Fibroblast of skin of scalp (primary cell): Measurements from ENCODE around the gene PPP1R9B.
A peak's percentile ranks its signal among the peaks of the same experiment; 100 is the strongest.

ENCODE experiments used
- DNase-seq: peaks from one replicate; pipeline ENCODE4 v3.0.0-alpha.2; 2013

The PPP1R9B gene

DNA sequence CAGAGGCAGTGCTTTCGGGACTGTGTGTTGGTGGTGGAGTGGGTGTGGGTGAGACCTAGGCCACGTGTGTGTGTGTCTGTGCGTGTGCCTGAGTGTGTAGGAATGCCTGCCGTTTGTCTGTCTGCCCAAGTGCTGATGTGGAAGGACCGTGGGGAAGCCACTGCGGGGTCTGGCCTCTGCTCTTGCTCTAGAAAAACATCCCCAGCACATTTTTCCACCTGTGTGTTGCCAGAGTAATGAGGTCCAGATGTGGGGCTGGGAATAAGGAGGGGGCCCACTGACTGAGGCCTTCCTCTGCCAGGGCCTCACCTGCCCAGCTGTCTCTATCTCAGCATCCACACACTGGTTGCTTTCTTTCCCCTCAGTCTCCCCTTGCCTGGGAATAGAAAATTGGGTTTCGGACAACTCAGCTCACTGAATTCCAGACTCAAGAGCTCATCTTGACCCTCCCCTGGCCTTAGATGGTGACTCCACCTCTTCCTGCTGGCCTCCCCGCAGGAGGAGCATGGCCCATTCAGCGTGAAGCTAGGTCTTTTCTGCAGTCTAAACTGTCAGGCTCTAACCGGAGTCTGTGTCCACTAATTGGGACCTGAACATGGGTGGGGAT lies 23.0 kb upstream of the PPP1R9B start:
- peak; percentile 93 for DNase-seq

DNA sequence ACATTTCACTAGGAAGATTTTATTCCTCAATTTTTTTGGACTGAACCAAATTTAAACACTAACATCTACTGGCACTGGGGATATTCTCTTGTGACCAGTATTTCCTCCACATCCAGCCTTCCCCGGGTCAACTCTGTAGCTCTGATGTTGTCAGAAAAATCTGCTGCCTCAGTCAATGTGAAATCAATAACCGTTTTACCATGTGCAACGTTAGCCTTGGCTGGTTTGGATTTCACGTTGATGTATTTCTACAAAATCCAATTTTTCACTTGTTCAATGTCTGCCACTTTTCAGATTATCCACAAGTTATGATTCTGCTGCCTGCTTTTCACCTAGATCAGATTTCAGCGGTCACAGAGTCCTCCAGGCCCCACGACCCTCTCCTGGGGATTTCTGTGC lies 22.5 kb upstream of the PPP1R9B start:
- DNase-seq: no peak

DNA sequence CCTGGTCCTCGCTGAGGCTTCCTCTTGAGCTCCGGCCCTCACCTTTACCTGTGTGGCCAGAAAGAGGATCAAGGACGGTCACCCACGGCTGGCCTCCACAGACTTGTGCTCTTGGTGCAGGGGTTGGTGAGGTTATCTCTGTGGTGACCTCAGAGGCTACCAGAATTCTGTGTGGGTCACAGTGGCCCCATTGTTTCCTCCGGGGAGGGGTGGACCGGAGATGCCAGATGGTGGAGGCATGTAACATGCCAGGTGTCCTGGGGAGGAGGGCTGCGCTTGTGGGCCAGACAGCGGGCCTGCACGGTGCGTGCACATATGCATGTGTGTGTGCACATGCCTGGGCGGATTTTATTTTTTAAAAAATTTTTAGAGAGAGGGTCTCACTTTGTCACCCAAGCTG lies 21.7 kb upstream of the PPP1R9B start:
- DNase-seq: peak; percentile 28

DNA sequence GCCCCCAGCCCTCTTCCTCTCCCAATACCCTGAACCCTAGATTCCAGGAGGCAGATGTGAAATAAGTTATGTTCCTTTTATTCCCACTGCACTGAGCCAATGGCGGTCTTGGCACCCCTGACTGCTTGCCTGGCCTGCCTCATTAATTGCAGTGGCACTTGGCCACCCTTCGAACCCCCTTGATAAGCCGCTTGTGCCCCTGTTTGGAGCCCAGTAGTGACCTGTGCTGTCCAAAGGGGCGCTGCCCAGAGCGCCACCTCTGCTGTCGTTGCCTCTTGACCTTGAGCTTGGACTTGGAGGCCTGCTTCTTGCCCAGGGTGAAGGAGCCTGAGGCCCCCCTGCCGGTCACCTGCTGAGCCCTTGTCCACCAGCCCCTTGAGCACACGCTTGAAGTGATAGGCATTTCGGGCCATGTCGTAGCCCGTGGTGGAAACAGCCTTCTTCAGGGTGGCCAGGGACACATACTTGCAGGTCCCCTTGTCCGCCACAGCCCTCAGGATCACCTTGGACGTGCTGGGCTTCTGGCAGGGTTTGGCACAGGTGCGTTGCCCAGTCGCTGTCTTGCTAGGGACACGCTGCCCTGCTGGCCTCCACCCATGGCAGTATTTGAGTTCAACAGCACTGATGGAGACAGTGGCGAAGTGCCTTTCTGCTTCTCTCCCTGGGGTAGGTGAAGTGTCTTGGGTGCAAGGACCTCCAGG lies 21.0 kb upstream of the PPP1R9B start:
- DNase-seq: no peak

DNA sequence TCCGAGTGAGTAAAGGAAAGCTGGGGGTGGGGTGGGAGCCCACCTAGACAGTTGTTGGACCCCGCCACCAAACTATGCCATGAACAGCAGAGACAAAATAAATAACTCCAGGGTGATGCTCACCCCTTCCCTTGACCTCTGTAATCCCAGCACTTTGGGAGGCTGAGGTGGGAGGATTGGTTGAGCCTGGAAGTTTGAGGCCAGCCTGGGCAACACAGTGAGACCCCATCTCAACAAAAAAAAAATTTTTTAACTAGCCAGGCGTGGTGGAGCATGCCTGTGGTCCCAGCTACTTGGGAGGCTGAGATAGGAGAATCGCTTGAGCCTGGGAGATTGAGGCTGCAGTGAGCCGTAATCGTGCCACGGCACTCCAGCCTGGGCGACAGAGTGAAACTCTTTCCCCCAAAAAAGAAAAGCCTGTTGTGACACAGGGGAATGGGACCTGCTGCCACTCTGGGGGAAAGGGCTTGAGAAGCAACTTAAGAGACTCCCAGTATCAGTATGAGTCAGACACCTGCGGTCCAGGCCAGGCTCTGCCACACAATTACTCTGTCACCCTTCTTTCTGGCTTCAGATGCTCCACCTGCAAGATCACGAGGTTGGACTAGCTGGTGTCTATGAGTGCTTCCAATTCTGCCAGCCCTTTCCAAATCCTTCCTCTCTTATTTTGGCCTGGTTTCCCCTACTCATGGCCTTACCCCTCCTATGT lies 20.3 kb upstream of the PPP1R9B start:
- DNase-seq: peak; percentile 27

DNA sequence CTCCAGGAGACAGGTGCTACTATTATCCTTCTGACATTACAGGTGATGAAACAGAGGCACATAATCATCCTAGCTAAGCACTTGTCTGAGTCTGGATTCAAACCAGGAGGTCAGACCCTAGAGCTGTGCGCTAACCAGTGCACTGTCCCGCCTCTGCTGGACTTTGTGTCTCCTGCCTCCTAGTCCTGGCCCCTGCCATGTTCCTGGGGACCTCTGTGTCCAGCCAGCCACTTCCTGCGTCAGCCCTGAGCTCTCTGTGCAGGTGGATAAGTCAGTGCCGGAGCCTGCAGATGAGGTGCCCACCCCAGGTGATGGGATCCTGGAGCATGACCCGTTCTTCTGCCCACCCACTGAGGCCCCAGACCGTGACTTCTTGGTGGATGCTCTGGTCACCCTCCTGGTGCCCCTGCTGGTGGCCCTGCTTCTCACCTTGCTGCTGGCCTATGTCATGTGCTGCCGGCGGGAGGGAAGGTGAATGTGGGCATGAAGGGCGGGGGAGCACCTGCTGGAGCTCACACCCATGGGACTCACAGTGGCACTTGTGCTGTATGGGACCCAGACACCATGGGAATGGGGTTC lies 19.5 kb upstream of the PPP1R9B start:
- no peak for DNase-seq

DNA sequence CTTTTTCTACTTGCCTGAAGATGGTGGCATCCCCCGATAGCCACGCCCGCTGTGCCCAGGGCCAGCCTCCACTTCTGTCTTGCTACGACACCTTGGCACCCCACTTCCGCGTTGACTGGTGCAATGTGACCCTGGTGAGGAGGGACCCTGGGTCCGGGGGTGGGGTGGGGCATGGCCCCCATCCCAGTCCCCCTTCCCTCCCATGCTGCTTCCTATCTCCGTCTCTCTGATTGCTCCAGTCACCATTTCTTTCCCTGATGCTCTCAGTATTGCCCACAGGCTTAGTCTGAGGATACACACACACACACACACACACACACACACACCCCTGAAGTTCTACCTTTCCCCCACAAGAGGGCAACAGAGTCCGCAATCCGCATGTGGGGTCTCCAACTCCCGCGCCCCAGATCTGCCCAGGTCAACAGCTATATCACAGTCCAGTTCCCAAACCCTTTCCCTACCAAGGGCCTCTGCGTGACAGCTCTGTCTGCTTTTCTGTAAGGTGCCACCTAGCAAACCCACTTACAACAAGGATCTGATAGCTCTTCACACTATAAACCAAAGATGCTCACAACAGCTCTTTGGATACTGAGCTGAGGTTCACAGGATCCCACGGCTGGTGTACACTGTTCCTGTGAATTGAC lies 18.8 kb upstream of the PPP1R9B start:
- peak; percentile 85 for DNase-seq

DNA sequence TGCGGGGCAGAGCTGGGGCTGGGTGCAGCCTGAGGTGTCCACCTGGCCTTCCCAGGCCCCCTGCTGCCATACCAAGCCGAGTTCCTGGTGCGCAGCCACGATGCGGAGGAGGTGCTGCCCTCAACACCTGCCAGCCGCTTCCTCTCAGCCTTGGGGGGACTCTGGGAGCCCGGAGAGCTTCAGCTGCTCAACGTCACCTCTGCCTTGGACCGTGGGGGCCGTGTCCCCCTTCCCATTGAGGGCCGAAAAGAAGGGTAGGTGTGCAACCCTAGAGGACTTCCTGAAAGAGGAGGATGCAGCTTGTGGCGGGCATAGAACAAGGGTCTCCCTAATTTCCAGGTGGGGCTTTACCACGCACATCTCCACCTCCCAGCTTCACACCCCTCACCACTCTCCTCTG lies 17.8 kb upstream of the PPP1R9B start:
- DNase-seq: no peak

DNA sequence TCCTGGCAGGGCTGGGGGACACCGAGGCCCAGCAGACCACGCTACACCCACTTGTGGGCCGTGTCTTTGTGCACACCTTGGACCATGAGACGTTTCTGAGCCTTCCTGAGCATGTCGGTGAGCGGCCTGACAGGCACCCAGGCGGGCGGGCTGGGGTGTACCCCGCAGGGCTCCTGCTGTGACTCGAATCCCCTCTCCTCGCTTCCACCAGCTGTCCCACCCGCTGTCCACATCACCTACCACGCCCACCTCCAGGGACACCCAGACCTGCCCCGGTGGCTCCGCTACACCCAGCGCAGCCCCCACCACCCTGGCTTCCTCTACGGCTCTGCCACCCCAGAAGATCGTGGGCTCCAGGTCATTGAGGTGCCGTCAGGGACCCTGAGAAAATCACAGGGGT lies 16.9 kb upstream of the PPP1R9B start:
- no peak for DNase-seq

DNA sequence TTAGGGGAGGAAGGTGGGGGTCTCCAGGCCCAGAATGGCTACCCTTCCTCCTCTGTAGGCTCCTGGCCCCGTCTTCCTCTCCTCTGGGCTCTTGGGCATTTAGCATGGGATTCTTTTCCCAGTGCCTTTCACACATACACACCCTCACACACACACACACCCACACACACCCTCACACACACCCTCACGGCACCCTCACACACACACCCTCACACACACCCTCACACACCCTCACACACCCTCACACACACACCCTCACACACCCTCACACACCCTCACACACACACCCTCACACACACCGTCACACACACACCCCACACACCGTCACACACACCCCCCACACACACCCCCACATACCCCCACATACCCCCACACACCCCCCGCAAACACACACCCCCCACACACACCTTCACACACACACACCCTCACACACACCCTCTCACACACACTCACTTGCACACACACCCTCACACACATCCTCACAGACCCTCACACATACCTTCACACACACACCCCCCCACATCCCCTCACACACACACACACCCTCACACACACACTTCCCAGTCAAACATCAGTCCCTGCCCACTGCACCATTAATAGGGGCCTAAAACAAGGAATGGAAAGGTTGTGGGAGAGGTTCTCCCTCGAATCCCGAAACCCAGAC lies 16.2 kb upstream of the PPP1R9B start:
- DNase-seq: no peak

DNA sequence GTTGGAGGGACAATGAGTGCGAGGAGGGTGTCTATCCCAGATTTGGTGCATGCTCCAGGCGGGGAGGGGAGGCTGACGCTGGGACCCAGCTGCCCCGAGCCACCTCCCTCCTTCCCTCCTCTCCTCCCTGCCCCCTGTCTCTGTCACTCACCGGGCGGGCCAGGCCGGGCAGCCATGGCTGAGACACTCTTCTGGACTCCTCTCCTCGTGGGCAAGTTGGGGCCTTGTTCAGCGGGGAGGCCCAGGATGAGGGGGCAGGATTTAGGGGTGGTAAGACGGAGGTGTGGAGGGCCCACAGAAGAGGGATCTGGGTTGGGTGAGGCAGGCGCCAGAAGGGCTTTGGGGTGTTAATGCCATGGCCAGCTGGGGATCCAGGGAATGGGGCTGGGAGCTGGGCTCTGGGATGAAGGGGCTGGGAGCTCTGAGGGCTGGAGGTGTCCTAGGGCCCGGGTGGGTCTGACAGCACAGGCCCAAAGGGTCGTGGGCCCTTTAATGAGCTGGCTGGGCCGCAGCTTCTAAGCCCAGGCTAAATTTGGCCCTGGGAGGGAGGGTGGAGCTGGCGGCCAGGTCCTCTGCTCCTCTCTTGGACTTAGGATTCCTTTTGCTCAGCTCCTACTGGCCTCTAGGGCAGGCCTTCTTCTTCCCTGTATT lies 15.5 kb upstream of the PPP1R9B start, which contains the start of gene SGCA:
Gene SGCA (plus strand): TSS at position 139 of the 651 bp plus-strand sequence. CDS start 36 bp downstream, at position 175.
- no peak for DNase-seq

DNA sequence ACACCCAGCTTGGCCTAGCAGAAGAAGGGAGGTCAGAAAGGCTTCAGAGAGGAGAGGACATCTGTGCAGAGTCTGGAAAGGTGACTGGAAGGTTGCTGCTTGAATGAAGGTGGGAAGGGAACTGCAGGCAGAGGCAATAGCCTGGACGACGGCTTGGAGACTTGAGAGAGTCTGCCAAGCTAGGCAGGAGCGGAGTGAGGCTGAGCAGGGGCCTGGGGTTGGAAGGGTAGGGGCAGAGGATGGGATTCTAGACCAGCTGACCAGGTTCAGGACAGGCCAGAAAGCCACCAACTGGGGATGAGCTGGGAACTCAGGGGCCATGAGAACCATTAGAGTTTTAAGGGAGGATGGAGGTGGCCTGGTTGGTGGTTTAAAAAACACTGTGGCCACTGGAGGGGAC lies 15.0 kb upstream of the PPP1R9B start:
- no peak for DNase-seq

DNA sequence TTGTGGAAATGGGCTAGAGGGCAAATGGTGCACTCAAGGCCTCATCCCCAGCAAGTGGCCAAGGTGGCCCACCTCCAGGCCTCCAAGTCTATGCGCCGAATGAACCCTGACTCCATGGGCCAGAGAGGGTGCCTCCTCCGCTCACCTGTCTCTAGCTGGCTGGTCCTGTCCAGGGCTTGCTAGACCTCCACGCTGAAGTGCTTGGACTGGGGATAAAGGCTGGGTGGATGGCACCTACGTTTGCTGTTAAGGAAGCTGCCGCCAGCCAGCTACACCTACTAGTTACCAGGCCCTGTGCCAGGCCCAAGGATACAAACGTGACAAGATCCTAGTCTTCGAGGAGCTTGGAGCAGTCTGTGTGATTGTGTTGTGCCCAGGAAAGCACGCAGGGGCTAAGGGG lies 14.6 kb upstream of the PPP1R9B start:
- DNase-seq: no peak

DNA sequence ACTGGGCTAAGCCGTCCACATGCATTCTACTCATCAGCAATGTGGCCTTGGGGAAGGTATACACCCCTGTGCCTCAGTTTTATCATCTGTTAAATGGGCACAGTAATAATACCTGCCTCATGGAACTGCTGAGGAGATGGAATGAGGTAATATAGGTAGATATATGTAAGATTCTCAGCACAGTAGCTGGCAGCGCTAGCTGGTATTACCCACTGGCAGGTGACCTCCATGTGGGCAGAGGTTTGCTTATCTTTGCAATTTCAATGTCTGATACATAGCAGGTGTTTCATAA lies 14.2 kb upstream of the PPP1R9B start:
- no peak for DNase-seq

DNA sequence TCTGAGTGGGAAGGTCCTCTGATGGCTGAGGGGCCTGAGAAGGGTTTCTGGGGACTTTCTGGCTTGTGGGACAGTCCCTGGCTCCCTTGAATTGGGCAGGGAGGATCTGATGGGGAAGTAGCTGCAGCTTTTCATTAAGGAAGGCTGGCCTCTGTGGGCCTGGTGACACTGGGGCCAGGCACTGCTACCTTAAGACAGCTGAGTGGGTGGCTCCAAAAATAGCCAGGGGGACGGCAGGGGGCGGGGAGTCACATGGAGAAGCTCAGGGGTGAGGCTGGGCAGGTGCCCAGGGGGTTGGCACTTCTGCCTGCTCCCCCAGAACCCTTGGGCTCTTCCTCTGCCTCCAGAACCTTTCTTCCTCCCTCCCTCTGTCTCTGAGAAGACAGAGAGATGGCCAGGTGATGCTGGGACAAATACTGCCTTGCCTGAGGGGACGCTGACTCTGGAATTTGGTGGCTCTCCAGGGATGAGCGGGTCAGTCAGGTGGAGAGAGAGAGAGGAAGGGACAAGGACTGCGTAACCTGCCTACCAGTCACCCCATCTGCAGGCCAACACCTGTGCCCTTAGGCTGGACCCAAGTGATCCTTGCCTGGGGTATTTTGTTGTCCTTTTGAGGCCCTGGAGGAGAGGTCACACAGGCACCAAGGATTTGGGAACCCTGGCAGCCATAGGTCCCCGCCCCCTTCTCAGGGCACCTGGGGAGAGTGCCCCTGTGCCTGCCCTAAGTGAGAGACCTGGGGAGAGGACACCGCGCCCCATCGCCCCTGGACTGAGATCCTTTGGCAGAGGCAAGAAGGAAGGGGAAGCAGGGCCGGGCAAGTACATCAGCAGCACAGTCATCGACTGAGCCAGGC lies 13.6 kb upstream of the PPP1R9B start:
- no peak for DNase-seq

DNA sequence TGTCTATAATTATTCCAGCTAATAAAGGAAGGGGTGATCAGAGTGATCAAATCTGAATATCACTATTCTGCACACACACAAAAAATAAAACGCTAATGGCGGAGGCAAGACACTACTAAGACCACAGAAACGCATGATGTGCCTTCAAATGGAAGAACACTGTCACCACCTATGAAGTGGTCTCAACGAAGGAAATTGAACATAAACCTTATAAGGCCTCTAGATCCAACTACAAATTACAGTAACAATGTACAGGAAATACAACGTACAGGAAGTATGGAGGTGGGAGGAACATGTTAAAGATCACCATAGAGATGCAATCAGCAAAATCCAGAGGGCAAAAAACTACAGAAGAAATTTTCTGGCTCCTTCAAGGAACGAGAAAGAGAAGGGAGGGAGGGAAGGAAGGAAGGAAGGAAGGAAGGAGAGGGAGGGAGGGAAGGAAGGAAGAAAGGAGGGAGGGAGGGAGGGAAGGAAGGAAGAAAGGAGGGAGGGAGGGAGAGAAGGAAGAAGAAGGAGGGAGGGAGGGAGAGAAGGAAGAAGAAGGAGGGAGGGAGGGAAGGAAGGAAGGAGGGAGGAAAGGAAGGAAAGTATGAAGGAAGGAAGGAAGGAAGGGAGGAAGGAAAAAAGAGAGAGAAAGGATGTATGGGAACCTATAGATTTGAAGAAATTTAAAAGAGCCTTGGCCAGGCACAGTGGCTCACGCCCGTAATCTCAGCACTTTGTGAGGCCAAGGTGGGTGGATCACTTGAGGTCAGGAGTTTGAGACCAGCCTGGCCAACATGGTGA lies 12.2 kb upstream of the PPP1R9B start:
- DNase-seq: no peak

DNA sequence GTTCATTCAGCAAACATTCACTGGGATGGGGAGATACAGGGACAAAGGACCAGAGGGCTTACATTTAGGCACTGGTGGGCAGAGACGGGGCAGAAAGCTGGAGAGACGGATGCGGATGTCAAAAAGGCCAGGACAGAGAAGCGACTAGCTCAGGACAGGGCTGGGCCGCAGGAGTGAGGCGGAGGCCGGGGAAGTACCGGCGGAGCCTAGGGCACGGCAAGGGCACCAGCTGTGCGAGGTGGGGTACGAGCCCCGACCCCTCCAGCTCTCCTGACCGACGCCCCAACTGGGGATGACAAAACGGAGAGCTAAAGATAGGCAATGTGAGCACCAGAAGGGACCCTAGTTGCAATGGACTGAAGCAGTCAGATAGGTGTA lies 11.4 kb upstream of the PPP1R9B start:
- no peak for DNase-seq

DNA sequence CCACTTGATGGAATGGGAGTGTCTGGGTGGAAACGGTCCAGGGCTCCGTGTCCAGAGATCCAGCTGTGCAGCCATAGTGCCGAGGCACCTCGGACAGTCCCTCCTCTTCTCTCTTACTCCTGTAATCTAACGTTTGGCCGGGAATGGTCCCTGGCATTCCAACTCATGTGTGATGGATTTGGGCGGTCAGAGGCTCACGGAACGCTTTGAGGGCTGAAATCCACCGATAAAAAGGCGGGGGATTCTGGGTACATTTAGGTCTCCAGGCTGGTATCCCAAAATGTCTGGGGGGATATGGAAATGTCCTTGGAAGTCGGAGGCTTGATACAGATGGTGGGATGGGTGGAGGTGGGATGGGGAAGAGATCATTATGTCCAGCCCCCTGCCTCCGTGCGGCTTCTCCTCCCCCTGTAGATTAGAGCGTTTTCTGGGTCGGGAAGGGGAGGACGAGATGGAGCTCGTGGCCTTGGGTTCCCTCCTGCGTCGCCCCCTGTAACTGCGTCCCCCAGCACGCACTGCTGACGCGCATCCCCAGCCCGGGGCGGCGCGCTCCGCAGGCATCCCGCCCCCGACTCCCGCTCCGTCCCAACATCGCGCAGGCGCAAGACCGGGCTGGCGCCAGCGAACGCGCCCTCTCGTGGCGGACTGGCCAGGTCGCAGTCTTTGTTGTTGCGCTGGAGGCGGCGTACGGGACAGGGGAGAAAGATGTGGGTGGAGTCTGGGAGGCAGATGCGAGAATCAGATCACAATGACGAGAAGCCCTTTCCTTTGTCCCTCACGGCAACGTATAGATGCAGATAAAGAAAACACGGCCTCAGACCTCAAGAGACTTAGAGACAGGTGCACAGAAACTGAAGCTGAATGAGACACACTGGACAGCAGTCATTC lies 10.8 kb upstream of the PPP1R9B start:
- peak; percentile 91 for DNase-seq

DNA sequence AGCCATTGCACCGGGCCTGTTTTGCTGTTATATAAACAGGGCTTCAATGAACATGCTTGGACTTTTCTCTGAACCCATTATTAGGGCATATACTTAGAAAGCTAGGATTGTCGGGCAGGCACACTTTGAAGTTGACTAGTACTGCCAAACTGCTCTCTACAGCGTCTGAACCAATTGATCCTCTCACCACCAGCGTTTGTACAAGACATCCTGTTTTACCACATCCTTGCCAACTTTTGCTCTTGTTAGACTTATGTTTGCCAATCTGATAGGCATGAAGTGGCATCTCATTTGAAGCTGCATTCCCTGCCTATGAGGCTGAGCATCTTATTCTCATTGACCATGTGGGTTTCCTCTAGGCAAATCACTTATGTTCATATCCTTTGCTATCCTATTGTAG lies 7.4 kb upstream of the PPP1R9B start:
- no peak for DNase-seq
